ENCODE results near the gene LCN6. TPM values are rescaled to one million over a fixed set of nuclear protein-coding genes. Genes with fewer than 3 reads are reported as not detected.
A peak's percentile ranks its signal among the peaks of the same experiment; 100 is the strongest.

The LCN6 gene
- total and polyA plus RNA-seq, 9 of the 15 experiments (the other 6 are each of a cell fraction or from before 2014, with no cell fraction given): 0.10 to 0.45 (median 0.37) TPM; not detected in 5

DNA sequence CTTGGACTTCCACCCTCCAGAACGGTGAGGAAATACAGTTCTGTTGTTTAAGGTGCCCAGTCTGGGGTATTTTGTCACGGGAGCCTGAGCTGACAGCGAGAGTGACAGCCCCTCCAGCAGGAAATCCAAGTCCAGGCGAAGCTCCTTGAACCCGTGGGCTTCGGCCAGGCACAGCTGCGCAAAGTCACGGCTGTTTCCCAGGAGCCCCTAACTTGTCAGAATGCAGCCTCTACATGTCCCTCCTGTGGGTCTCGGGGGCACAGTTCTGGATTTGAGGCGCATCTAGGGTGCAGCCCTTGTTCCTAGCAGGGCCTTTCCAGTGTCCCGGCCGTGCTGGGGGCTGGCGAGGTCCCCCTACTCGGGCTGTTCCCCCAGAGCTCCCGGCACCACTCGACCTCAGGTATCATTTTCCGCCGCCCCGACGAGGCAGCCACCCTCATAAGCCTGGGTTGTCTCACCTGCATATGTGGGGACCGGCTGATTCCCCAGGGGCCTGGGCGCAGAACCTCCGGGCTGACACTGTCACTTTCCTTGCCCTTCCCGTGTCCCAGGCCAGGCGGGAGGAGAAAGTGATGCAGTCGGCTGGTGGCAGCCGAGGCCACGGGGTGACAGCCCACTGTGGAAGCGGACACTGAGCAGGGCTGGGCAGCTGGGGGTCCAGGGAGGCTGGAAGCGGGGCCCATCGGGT, 5.2 kb upstream of the LCN6 start:
- ChIA-PET POLR2A (interaction anchor here (0.9 kb wide), 1 partner anchor 487 kb away, joined by 3 read pairs; the partner anchor contains the start of gene TUBB4B), CTCF (ENCODE audit: low intra/inter-chr PET ratio) (no interaction called here)
- H3K9me3 ChIP-seq (replicated peaks; ENCODE audit: control insufficient read depth, insufficient read depth, low read depth, low read length): peaks cover 13% of the 10 kb centered on the region
- DNase-seq (ENCODE audit: extremely low read depth in 1 of 4, low spot score in 3 of 4) (no peak), FAIRE-seq (no peak), ATAC-seq (no peak)
- in situ Hi-C loops (cut with MboI): no loop called here
- TF ChIP-seq HNRNPK (IDR thresholded peaks at IDR 0.05; ENCODE audit: low read depth, low read length, poor library complexity, severe bottlenecking) (no peak), ZNF707 (CRISPR knock-in tag; conservative IDR thresholded peaks at IDR 0.05) (no peak), EGR1 (conservative IDR thresholded peaks at IDR 0.05) (no peak), THRAP3 (IDR thresholded peaks at IDR 0.05; ENCODE audit: borderline replicate concordance) (no peak), CHCHD3 (CRISPR knock-in tag; IDR thresholded peaks at IDR 0.05) (no peak), YY1 (IDR thresholded peaks at IDR 0.05; ENCODE audit: borderline replicate concordance in 1 of 3, control insufficient read depth in 1 of 3, extremely low read depth in 1 of 3, insufficient read depth in 3 of 3, insufficient read length in 1 of 3, insufficient replicate concordance in 2 of 3, low read depth in 1 of 3, low read length in 2 of 3) (no peak)
- no peaks in the 10 kb centered on the region for H4K20me1 ChIP-seq (replicated peaks; ENCODE audit: control insufficient read depth, insufficient read depth, low read length)
- peaks cover 0 to 45% of the 10 kb centered on the region in 2 experiments; a peak in 3 of 5 replicates for H3K4me1 ChIP-seq (replicated peaks in 1 of 2; ENCODE audit: control insufficient read depth in 2 of 2, insufficient read depth in 2 of 2, low read length in 2 of 2)
- H3K4me2 ChIP-seq (ENCODE audit: insufficient read depth, low read length): no peak overlapping the region
- H3K36me3 ChIP-seq (ENCODE audit: control insufficient read depth, insufficient read depth, low read length): no peaks in the 10 kb centered on the region
- BruUV-seq (replicated peaks): no TSS peak
- H3K27ac ChIP-seq (ENCODE audit: extremely low read depth, low read depth, low read length): no peak overlapping the region
- H3K27me3 ChIP-seq (ENCODE audit: control insufficient read depth in 2 of 2, insufficient read depth in 2 of 2, low read length in 2 of 2): no peaks in the 10 kb centered on the region
- no peaks in the 10 kb centered on the region for H3K79me2 ChIP-seq (ENCODE audit: control insufficient read depth, insufficient read depth, low read length)
- no peak overlapping the region for H3K4me3 ChIP-seq
- intact Hi-C loops (cut with micrococcal nuclease): no loop called here
- H2AFZ ChIP-seq (ENCODE audit: low read depth, low read length): no peak overlapping the region
- peak overlapping the region in 1 of 2 experiments; percentile 39; a peak in 1 of 4 replicates for H3K9ac ChIP-seq (ENCODE audit: insufficient read depth in 1 of 2, low read depth in 2 of 2, low read length in 2 of 2)
- no peaks in the 10 kb centered on the region for H3K9me1 ChIP-seq (ENCODE audit: control insufficient read depth, insufficient read depth, low read length)
- 55% methylated on average over 29 of the region's 31 CpGs for WGBS (ENCODE audit: insufficient coverage, low coverage, missing lambda C conversion rate)

Data from K562 (cell line).